H9 (cell line): ENCODE data around the gene BACE2. TPM values are rescaled to one million over a fixed set of nuclear protein-coding genes. Genes with fewer than 3 reads are reported as not detected.

Source experiments
- DNase-seq: peaks from one replicate; pipeline ENCODE4 v3.0.0-alpha.2; 2017
- H2AFZ ChIP-seq: one replicate; pipeline ENCODE4 v1.6.1; 2013; ENCODE audit warnings: mild to moderate bottlenecking, low read length, control low read depth, moderate library complexity
- H2AK5ac ChIP-seq: 2 replicates; pipeline ENCODE4 v1.6.1; 2013; ENCODE audit warnings: low read length, control low read depth, mixed read lengths; ENCODE audit not compliant: insufficient read length
- H2BK120ac ChIP-seq: one replicate; pipeline ENCODE4 v1.6.1; 2013; ENCODE audit warnings: low read depth, mild to moderate bottlenecking, low read length, control low read depth, inconsistent platforms; ENCODE audit not compliant: poor library complexity, severe bottlenecking
- H2BK12ac ChIP-seq: 2 replicates; pipeline ENCODE4 v1.6.1; 2013; ENCODE audit warnings: low read length, control low read depth, mixed read lengths, low read depth; ENCODE audit not compliant: insufficient read length
- H2BK15ac ChIP-seq: 2 replicates; pipeline ENCODE4 v1.6.1; 2013; ENCODE audit warnings: low read depth, low read length, control low read depth
- H2BK20ac ChIP-seq: one replicate; pipeline ENCODE4 v1.6.1; 2013; ENCODE audit warnings: low read depth, mild to moderate bottlenecking, low read length, control low read depth, inconsistent platforms; ENCODE audit not compliant: poor library complexity, severe bottlenecking
- H2BK5ac ChIP-seq: 2 replicates; pipeline ENCODE4 v1.6.1; 2013; ENCODE audit warnings: low read length, control low read depth, mixed read lengths; ENCODE audit not compliant: insufficient read length
- H3K14ac ChIP-seq: 2 replicates; pipeline ENCODE4 v1.6.1; 2013; ENCODE audit warnings: low read length, control low read depth; ENCODE audit not compliant: insufficient read depth
- H3K18ac ChIP-seq: 2 replicates; pipeline ENCODE4 v1.6.1; 2013; ENCODE audit warnings: low read depth, mild to moderate bottlenecking, mixed read lengths, low read length, control low read depth; ENCODE audit not compliant: insufficient read length
- H3K23ac ChIP-seq: 2 replicates; pipeline ENCODE4 v1.6.1; 2013; ENCODE audit warnings: low read length, control low read depth, mixed read lengths, low read depth; ENCODE audit not compliant: insufficient read length
- H3K23me2 ChIP-seq: 2 replicates; pipeline ENCODE4 v1.6.1; 2013; ENCODE audit warnings: low read depth, mild to moderate bottlenecking, mixed read lengths, low read length, control low read depth; ENCODE audit not compliant: insufficient read length, poor library complexity, severe bottlenecking
- H3K27ac ChIP-seq: 2 replicates; pipeline ENCODE4 v1.5.1; 2013; ENCODE audit warnings: low read length, control low read depth, mixed read lengths, low read depth; ENCODE audit not compliant: insufficient read length
- H3K27me3 ChIP-seq: 2 replicates; pipeline ENCODE4 v1.6.1; 2013; ENCODE audit warnings: low read length, control low read depth, inconsistent platforms; ENCODE audit not compliant: insufficient read depth
- H3K4ac ChIP-seq: 2 replicates; pipeline ENCODE4 v1.6.1; 2013; ENCODE audit warnings: low read depth, mild to moderate bottlenecking, control low read depth, inconsistent platforms, low read length, moderate library complexity
- H3K4me1 ChIP-seq: 2 replicates; pipeline ENCODE4 v1.6.1; 2013; ENCODE audit warnings: low read length, control low read depth, inconsistent platforms; ENCODE audit not compliant: insufficient read depth
- H3K4me2 ChIP-seq: 2 replicates; pipeline ENCODE4 v1.6.1; 2013; ENCODE audit warnings: low read length, control low read depth, mixed read lengths; ENCODE audit not compliant: insufficient read length, insufficient read depth
- H3K56ac ChIP-seq: 2 replicates; pipeline ENCODE4 v1.6.1; 2013; ENCODE audit warnings: low read depth, mild to moderate bottlenecking, mixed read lengths, low read length, control low read depth; ENCODE audit not compliant: insufficient read length
- H3K79me1 ChIP-seq: 2 replicates; pipeline ENCODE4 v1.6.1; 2013; ENCODE audit warnings: low read depth, mild to moderate bottlenecking, moderate library complexity, low read length, control low read depth, inconsistent platforms; ENCODE audit not compliant: insufficient read depth, poor library complexity, severe bottlenecking
- H3K79me2 ChIP-seq: 2 replicates; pipeline ENCODE4 v1.6.1; 2013; ENCODE audit warnings: low read length, control low read depth, inconsistent platforms; ENCODE audit not compliant: insufficient read depth
- H3K9ac ChIP-seq: 2 replicates; pipeline ENCODE4 v1.6.1; 2013; ENCODE audit warnings: low read length, control low read depth, mixed read lengths; ENCODE audit not compliant: insufficient read length; ENCODE audit errors: extremely low read depth
- H3K9me3 ChIP-seq: one replicate; pipeline ENCODE4 v1.6.1; 2013; ENCODE audit warnings: low read depth, low read length, inconsistent platforms; ENCODE audit not compliant: control insufficient read depth
- H3T11ph ChIP-seq: one replicate; pipeline ENCODE4 v1.6.1; 2013; ENCODE audit warnings: mild to moderate bottlenecking, low read length, control low read depth, inconsistent platforms
- H4K20me1 ChIP-seq: one replicate; pipeline ENCODE4 v1.6.1; 2013; ENCODE audit not compliant: control insufficient read depth, insufficient read length, insufficient read depth
- H4K5ac ChIP-seq: 2 replicates; pipeline ENCODE4 v1.6.1; 2013; ENCODE audit warnings: low read depth, mild to moderate bottlenecking, mixed read lengths, low read length, control low read depth; ENCODE audit not compliant: insufficient read length
- H4K8ac ChIP-seq: replicated peaks from 2 replicates; pipeline ENCODE4 v1.6.1; 2013; ENCODE audit warnings: low read length, control low read depth, mixed read lengths, low read depth; ENCODE audit not compliant: insufficient read length
- H4K91ac ChIP-seq: 2 replicates; pipeline ENCODE4 v1.6.1; 2013; ENCODE audit warnings: low read depth, mild to moderate bottlenecking, moderate library complexity, mixed read lengths, low read length, control low read depth; ENCODE audit not compliant: insufficient read length
- H3K27ac Mint-ChIP-seq, 3 experiments: 2 replicates in 2 of 3; 3 replicates in 1 of 3; pipeline ENCODE4 v1.8.0; 2020 to 2021; ENCODE audit warnings: mixed read lengths in 3 of 3, mild to moderate bottlenecking in 1 of 3, moderate library complexity in 1 of 3
- H3K27me3 Mint-ChIP-seq: 2 replicates; pipeline ENCODE4 v1.8.0; 2021; ENCODE audit warnings: low read depth, mild to moderate bottlenecking, moderate library complexity, mixed read lengths
- H3K36me3 Mint-ChIP-seq, 3 experiments: 2 replicates in 2 of 3; 3 replicates in 1 of 3; pipeline ENCODE4 v1.8.0; 2020 to 2021; ENCODE audit warnings: low read depth in 3 of 3, mixed read lengths in 3 of 3; ENCODE audit not compliant: insufficient read depth in 1 of 3
- H3K4me1 Mint-ChIP-seq, 2 experiments: 2 replicates each; pipeline ENCODE4 v1.8.0; 2020; ENCODE audit warnings: mixed read lengths in 2 of 2
- H3K4me3 Mint-ChIP-seq, 2 experiments: 2 replicates in 1 of 2; 3 replicates in 1 of 2; pipeline ENCODE4 v1.8.0; 2020 to 2021; ENCODE audit warnings: mild to moderate bottlenecking in 2 of 2, mixed read lengths in 2 of 2, moderate library complexity in 1 of 2
- H3K9me3 Mint-ChIP-seq, 2 experiments: 2 replicates in 1 of 2; 3 replicates in 1 of 2; pipeline ENCODE4 v1.8.0; 2020; ENCODE audit warnings: mild to moderate bottlenecking in 2 of 2, mixed read lengths in 2 of 2, moderate library complexity in 1 of 2
- WGBS: extraction: QIAGEN DNeasy Blood & Tissue Kit; methylation state at CpG from one replicate; pipeline ENCODE4 v1.1.7; 2013; ENCODE audit warnings: missing lambda C conversion rate, low lambda C conversion rate, mixed read lengths; ENCODE audit not compliant: insufficient read length; ENCODE audit errors: extremely low coverage; 5-methylcytosine and 5-hydroxymethylcytosine counted together
- total RNA-seq: library from RNA; stranded (reverse); gene quantifications from 2 replicates; pipeline ENCODE4 v1.2.1, GENCODE V29; 2021
- TF ChIP-seq, protein P1 (sequence below): fragments of 200-600 bp; sonication (generic); conservative IDR thresholded peaks from 3 replicates; pipeline ENCODE4 v1.8.0; 2021; ENCODE audit warnings: antibody characterized with exemption, mild to moderate bottlenecking

Gene BACE2
- total RNA-seq, 1 experiment from 2014 or later: 8.0 TPM

- Histone ChIP-seq H3K56ac (no peak overlapping the region), H4K8ac (no peak overlapping the region), H2BK120ac (no peak overlapping the region), H3K23ac (no peak overlapping the region), H2AFZ (no peak overlapping the region), H2BK5ac (no peak overlapping the region), H2AK5ac (no peak overlapping the region), H3K9me3 (no peaks in the 10 kb centered on the region), H3T11ph (no peak overlapping the region), H4K91ac (no peak overlapping the region), H3K27ac (no peak overlapping the region), H3K23me2 (no peaks in the 10 kb centered on the region), H4K5ac (no peak overlapping the region), H3K9ac (no peak overlapping the region), H4K20me1 (no peaks in the 10 kb centered on the region), H2BK15ac (no peak overlapping the region), H3K4ac (no peak overlapping the region), H3K79me1 (no peaks in the 10 kb centered on the region), H2BK12ac (no peak overlapping the region), H3K4me2 (no peak overlapping the region), H3K14ac (no peak overlapping the region), H3K18ac (no peak overlapping the region), H2BK20ac (no peak overlapping the region), H3K4me1 (no peaks in the 10 kb centered on the region), H3K79me2 (no peaks in the 10 kb centered on the region), H3K27me3 (no peaks in the 10 kb centered on the region)
- WGBS: no CpG with 5 or more reads among the region's 8 CpGs
- TF ChIP-seq, protein P1, sequence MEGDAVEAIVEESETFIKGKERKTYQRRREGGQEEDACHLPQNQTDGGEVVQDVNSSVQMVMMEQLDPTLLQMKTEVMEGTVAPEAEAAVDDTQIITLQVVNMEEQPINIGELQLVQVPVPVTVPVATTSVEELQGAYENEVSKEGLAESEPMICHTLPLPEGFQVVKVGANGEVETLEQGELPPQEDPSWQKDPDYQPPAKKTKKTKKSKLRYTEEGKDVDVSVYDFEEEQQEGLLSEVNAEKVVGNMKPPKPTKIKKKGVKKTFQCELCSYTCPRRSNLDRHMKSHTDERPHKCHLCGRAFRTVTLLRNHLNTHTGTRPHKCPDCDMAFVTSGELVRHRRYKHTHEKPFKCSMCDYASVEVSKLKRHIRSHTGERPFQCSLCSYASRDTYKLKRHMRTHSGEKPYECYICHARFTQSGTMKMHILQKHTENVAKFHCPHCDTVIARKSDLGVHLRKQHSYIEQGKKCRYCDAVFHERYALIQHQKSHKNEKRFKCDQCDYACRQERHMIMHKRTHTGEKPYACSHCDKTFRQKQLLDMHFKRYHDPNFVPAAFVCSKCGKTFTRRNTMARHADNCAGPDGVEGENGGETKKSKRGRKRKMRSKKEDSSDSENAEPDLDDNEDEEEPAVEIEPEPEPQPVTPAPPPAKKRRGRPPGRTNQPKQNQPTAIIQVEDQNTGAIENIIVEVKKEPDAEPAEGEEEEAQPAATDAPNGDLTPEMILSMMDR: no peak
- no peak overlapping the region for H3K27ac Mint-ChIP-seq
- H3K27me3 Mint-ChIP-seq: peaks cover 8% of the 10 kb centered on the region
- H3K9me3 Mint-ChIP-seq: peaks cover 5% of the 10 kb centered on the region in 2 experiments; a peak in 4 of 5 replicates
- H3K4me3 Mint-ChIP-seq: no peak overlapping the region
- no peaks in the 10 kb centered on the region; a peak in 1 of 7 replicates for H3K36me3 Mint-ChIP-seq
- no peak for DNase-seq
- peaks cover 7% of the 10 kb centered on the region in 2 experiments; a peak in 2 of 4 replicates for H3K4me1 Mint-ChIP-seq
Measured at GRCh38 chr21:41137401-41137800, 30.6 kb upstream of the BACE2 start.
